OCI-M1 (cell line): Measurements from ENCODE around the gene ACBD6.
A peak's percentile ranks its signal among the peaks of the same experiment; 100 is the strongest.

Source experiments
- DNase-seq: peaks from one replicate; lab custom pipeline; 2025; lab: John Stamatoyannopoulos, UW

The ACBD6 gene

GRCh38 chr1:180255536-180256340, 246.6 kb downstream of the ACBD6 start:
- DNase-seq, result no peak

GRCh38 chr1:180254854-180255253, 247.5 kb downstream of the ACBD6 start:
- no peak for DNase-seq

- DNase-seq, result no peak
Observed at GRCh38 chr1:180254496-180254819, 247.9 kb downstream of the ACBD6 start.

GRCh38 chr1:180253585-180254495, 248.5 kb downstream of the ACBD6 start:
- no peak for DNase-seq

GRCh38 chr1:180252638-180253536, 249.5 kb downstream of the ACBD6 start:
- DNase-seq, result peak; percentile 93

- DNase-seq, result no peak
Observed at GRCh38 chr1:180251526-180252305, 250.7 kb downstream of the ACBD6 start.

- DNase-seq, result no peak
Observed at GRCh38 chr1:180250883-180251509, 251.4 kb downstream of the ACBD6 start.

- no peak for DNase-seq
Observed at GRCh38 chr1:180250499-180250770, 251.9 kb downstream of the ACBD6 start.

GRCh38 chr1:180249725-180250498, 252.5 kb downstream of the ACBD6 start:
- DNase-seq, result no peak

- DNase-seq, result peak; percentile 48
Observed at GRCh38 chr1:180248731-180249681, 253.4 kb downstream of the ACBD6 start.

- DNase-seq, result no peak
Observed at GRCh38 chr1:180248176-180248575, 254.2 kb downstream of the ACBD6 start.

GRCh38 chr1:180247580-180247979, 254.8 kb downstream of the ACBD6 start:
- no peak for DNase-seq

- no peak for DNase-seq
Observed at GRCh38 chr1:180247061-180247460, 255.3 kb downstream of the ACBD6 start.

GRCh38 chr1:180246579-180246978, 255.8 kb downstream of the ACBD6 start:
- no peak for DNase-seq

GRCh38 chr1:180244840-180245239, 257.5 kb downstream of the ACBD6 start:
- DNase-seq, result no peak

- no peak for DNase-seq
Observed at GRCh38 chr1:180243517-180244221, 258.7 kb downstream of the ACBD6 start.

- DNase-seq, result peak; percentile 35
Observed at GRCh38 chr1:180241716-180242544, 260.4 kb downstream of the ACBD6 start.
